ENCODE results near the gene GZF1. TPM values are rescaled to one million over a fixed set of nuclear protein-coding genes. Genes with fewer than 3 reads are reported as not detected.

Gene GZF1
- total RNA-seq, 1 donor: 19.4 TPM

- no peak for DNase-seq (ENCODE audit: low read depth)
- TF ChIP-seq, protein P1, sequence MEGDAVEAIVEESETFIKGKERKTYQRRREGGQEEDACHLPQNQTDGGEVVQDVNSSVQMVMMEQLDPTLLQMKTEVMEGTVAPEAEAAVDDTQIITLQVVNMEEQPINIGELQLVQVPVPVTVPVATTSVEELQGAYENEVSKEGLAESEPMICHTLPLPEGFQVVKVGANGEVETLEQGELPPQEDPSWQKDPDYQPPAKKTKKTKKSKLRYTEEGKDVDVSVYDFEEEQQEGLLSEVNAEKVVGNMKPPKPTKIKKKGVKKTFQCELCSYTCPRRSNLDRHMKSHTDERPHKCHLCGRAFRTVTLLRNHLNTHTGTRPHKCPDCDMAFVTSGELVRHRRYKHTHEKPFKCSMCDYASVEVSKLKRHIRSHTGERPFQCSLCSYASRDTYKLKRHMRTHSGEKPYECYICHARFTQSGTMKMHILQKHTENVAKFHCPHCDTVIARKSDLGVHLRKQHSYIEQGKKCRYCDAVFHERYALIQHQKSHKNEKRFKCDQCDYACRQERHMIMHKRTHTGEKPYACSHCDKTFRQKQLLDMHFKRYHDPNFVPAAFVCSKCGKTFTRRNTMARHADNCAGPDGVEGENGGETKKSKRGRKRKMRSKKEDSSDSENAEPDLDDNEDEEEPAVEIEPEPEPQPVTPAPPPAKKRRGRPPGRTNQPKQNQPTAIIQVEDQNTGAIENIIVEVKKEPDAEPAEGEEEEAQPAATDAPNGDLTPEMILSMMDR (IDR thresholded peaks at IDR 0.05; ENCODE audit: insufficient read depth, low read depth, low read length): no peak
- H3K4me3 ChIP-seq (ENCODE audit: low read depth, low read length): no peak overlapping the region
These were observed 49.1 kb downstream of the GZF1 start for GRCh38 chr20:23410916-23411695.

DNA sequence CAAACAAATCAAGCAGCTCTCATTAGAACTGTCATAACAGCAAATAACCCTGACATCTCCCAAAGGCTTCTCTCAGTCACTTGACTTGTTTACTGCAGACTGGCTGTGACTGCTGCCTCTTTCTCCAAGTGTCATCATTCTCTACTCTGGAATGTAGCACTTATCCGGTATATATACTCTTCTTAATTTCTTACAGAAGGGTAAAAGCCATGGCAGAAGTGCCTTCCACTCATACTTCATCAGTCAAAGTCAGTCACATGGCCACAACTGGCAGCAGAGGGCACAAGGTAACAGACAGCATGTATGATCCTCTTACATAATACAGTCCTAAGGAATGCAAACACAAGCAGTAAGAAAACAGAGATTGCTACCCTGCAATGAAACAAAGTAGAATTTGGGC, 50.0 kb downstream of the GZF1 start:
- no peak overlapping the region for H3K4me3 ChIP-seq (ENCODE audit: low read depth, low read length)
- TF ChIP-seq, protein P1 (IDR thresholded peaks at IDR 0.05; ENCODE audit: insufficient read depth, low read depth, low read length): no peak
- DNase-seq (ENCODE audit: low read depth): peak; percentile 64

GRCh38 chr20:23413862-23414422, 52.0 kb downstream of the GZF1 start:
- no peak overlapping the region for H3K4me3 ChIP-seq (ENCODE audit: low read depth, low read length)
- no peak for DNase-seq (ENCODE audit: low read depth)
- TF ChIP-seq, protein P1 (IDR thresholded peaks at IDR 0.05; ENCODE audit: insufficient read depth, low read depth, low read length): no peak

DNA sequence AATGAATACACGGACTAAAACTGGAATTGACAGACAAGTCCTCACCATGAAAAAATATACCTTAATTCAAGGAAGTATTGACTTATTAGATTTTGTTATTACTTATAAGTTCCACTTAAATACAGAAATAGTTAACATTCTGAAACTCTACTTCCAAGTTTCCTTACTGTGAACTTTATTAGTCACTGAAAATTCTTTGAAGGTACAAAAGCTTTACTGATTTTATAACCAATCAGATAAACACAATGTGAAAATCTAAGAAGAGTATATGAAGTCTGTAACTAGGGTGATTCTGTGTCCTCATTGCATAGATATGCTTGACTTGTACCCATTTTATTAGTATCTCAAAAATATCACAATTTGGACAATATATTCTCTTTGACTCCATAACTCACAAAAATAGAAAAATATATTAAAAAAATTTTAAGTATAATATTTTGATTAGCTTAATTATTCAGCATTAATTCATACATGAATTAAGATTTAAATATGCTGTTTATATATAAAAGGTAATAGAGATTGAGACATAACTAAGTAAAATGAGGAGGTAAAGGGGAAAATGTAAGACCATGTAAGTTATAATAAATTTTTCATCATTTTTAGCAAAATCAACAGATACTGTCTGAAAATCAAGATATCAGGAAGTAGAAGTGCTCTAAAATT, 52.7 kb downstream of the GZF1 start:
- TF ChIP-seq, protein P1 (IDR thresholded peaks at IDR 0.05; ENCODE audit: insufficient read depth, low read depth, low read length): no peak
- no peak for DNase-seq (ENCODE audit: low read depth)
- H3K4me3 ChIP-seq (ENCODE audit: low read depth, low read length): no peak overlapping the region

- no peak overlapping the region for H3K4me3 ChIP-seq (ENCODE audit: low read depth, low read length)
- TF ChIP-seq, protein P1 (IDR thresholded peaks at IDR 0.05; ENCODE audit: insufficient read depth, low read depth, low read length): no peak
- no peak for DNase-seq (ENCODE audit: low read depth)
These were observed 53.6 kb downstream of the GZF1 start for GRCh38 chr20:23415555-23415954.

DNA sequence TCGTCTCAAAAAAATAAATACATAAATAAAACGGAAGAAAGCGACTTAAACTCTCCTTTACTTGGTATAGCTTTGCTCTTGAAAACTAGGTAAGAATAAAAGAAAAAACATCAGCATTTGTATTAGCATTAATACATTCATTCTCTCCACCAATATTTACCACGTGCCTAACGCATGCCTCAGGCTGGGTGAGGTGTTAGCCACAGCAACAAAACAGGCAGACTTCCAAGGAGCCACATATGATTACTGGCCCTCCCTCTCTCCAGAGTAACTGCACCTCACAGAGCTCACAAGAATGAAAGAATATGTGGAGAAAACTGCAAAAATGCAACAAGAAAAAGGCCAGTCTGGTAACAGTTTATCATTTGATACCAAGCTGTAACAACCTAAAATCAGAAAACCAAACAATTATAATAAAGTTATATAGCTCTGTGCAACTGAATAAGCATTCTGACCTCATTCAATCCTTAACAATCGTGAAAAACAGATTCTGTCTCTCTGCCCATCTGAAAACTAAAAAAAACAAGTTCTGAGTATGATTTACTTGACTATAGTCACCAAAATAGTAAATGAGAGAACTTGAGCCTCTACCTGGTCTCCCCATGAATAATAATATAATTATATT, 54.1 kb downstream of the GZF1 start:
- no peak overlapping the region for H3K4me3 ChIP-seq (ENCODE audit: low read depth, low read length)
- DNase-seq (ENCODE audit: low read depth): no peak
- TF ChIP-seq, protein P1 (IDR thresholded peaks at IDR 0.05; ENCODE audit: insufficient read depth, low read depth, low read length): no peak
